Smooth muscle cell (in vitro differentiated cells): ENCODE measurements around the gene GNG12. TPM values are rescaled to one million over a fixed set of nuclear protein-coding genes. Genes with fewer than 3 reads are reported as not detected.

Experiments used
- DNase-seq: peaks from one replicate; lab custom pipeline; 2025; ENCODE audit not compliant: unreplicated experiment; lab: John Stamatoyannopoulos, UW
- H2AFZ ChIP-seq: fragments of 200-600 bp; sonication (generic); 2 replicates; pipeline ENCODE4 v1.6.0; 2016; ENCODE audit warnings: antibody characterized with exemption, low read depth, mild to moderate bottlenecking
- H3F3A ChIP-seq: fragments of 200-600 bp; sonication (generic); 2 replicates; pipeline ENCODE4 v1.6.0; 2017; ENCODE audit warnings: antibody characterized with exemption, low read depth
- H3K27ac ChIP-seq: fragments of 200-600 bp; sonication (generic); 2 replicates; pipeline ENCODE4 v1.5.1; 2016; ENCODE audit warnings: low read depth, mild to moderate bottlenecking
- H3K27me3 ChIP-seq: fragments of 200-600 bp; sonication (generic); 2 replicates; pipeline ENCODE4 v1.6.1; 2016; ENCODE audit warnings: low read depth, mild to moderate bottlenecking
- H3K36me3 ChIP-seq: fragments of 200-600 bp; sonication (generic); 2 replicates; pipeline ENCODE4 v1.5.1; 2016; ENCODE audit warnings: low read depth
- H3K4me1 ChIP-seq: fragments of 200-600 bp; sonication (generic); 2 replicates; pipeline ENCODE4 v1.5.1; 2016; ENCODE audit warnings: low read depth
- H3K4me2 ChIP-seq: fragments of 200-600 bp; sonication (generic); 2 replicates; pipeline ENCODE4 v1.6.0; 2016; ENCODE audit warnings: mild to moderate bottlenecking
- H3K4me3 ChIP-seq: fragments of 200-600 bp; sonication (generic); 2 replicates; pipeline ENCODE4 v1.5.1; 2016; ENCODE audit warnings: mild to moderate bottlenecking
- H3K79me2 ChIP-seq: fragments of 200-600 bp; sonication (generic); 2 replicates; pipeline ENCODE4 v1.6.0; 2016; ENCODE audit warnings: low read depth, mild to moderate bottlenecking
- H3K9ac ChIP-seq: fragments of 200-600 bp; sonication (generic); 2 replicates; pipeline ENCODE4 v1.6.0; 2016; ENCODE audit warnings: low read depth
- H3K9me3 ChIP-seq: fragments of 200-600 bp; sonication (generic); replicated peaks from 2 replicates; pipeline ENCODE4 v1.5.1; 2016; ENCODE audit warnings: low read depth
- H4K20me1 ChIP-seq: fragments of 200-600 bp; sonication (generic); 2 replicates; pipeline ENCODE4 v1.6.0; 2016; ENCODE audit warnings: low read depth
- CTCF ChIP-seq: fragments of 200-600 bp; sonication (generic); IDR thresholded peaks from 2 replicates; pipeline ENCODE4 v1.5.1; 2017; ENCODE audit warnings: borderline replicate concordance, mild to moderate bottlenecking, antibody characterized with exemption; ENCODE audit not compliant: insufficient read depth, poor library complexity, severe bottlenecking
- WGBS: methylation state at CpG from one replicate; pipeline ENCODE4 v1.1.7; 2016; ENCODE audit warnings: low lambda C conversion rate; 5-methylcytosine and 5-hydroxymethylcytosine counted together
- polyA plus RNA-seq: library from polyadenylated mRNA; unstranded; fragments of >200 nt; fragmentation: Nextera tagmentation; extraction: Ambion mirVana; gene quantifications from 2 replicates; pipeline ENCODE4 v1.2.1, GENCODE V29; 2016
- total RNA-seq: library from RNA; depleted of rRNA; stranded (reverse); fragments of >200 nt; gene quantifications from 2 replicates; pipeline ENCODE4 v1.2.3, GENCODE V29; 2014

Gene GNG12
- total and polyA plus RNA-seq, 2 experiments from 2014 or later, result 54.6 to 86.6 TPM

DNA sequence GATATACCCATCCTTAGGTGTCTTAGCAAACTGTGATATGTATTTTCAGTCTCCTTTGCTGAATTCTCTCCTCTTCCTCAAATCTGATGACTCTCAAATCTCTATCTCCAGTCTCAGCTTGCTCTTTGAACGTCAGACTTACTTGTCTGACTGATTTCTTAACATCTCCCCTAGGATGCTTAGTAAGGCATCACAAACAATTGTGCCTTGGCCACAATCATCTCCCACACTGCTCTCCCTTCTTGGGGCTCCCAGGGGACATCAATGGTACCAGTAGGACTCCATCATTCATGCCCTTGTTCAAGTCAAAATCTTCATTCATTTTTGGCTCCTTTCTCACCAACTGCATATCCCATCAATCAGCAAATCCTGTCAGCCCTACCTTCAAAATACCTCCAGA, 42.0 kb downstream of the GNG12 start:
- Histone ChIP-seq H3K4me1 (peaks cover 35% of the 10 kb centered on the region), H3K79me2 (peaks cover 59% of the 10 kb centered on the region), H3K4me3 (no peak overlapping the region), H3K36me3 (no peaks in the 10 kb centered on the region), H3F3A (peaks cover 21% of the 10 kb centered on the region), H4K20me1 (peaks cover 75% of the 10 kb centered on the region), H3K4me2 (peak overlapping the region; percentile 42), H2AFZ (no peak overlapping the region), H3K27me3 (no peaks in the 10 kb centered on the region), H3K9me3 (no peaks in the 10 kb centered on the region), H3K9ac (no peak overlapping the region), H3K27ac (no peak overlapping the region)
- no peak for DNase-seq
- WGBS, result 39% methylated on average over 1 of the region's 1 CpG
- no peak for TF ChIP-seq CTCF

GRCh38 chr1:67790201-67790692, 43.0 kb downstream of the GNG12 start:
- no peak overlapping the region for H3K27ac ChIP-seq
- H4K20me1 ChIP-seq, result peaks cover 76% of the 10 kb centered on the region
- H3K4me3 ChIP-seq, result no peak overlapping the region
- TF ChIP-seq CTCF, result no peak
- no peak for DNase-seq
- H3K9me3 ChIP-seq, result no peaks in the 10 kb centered on the region
- no peaks in the 10 kb centered on the region for H3K36me3 ChIP-seq
- H3K4me2 ChIP-seq, result no peak overlapping the region
- peaks cover 35% of the 10 kb centered on the region for H3K4me1 ChIP-seq
- peaks cover 19% of the 10 kb centered on the region for H3F3A ChIP-seq
- H3K27me3 ChIP-seq, result no peaks in the 10 kb centered on the region
- 88% methylated on average over 7 of the region's 7 CpGs for WGBS
- no peak overlapping the region for H2AFZ ChIP-seq
- H3K9ac ChIP-seq, result no peak overlapping the region
- H3K79me2 ChIP-seq, result peaks cover 61% of the 10 kb centered on the region

GRCh38 chr1:67789551-67789950, 43.7 kb downstream of the GNG12 start:
- Histone ChIP-seq H3K4me1 (peaks cover 35% of the 10 kb centered on the region), H3K27ac (no peak overlapping the region), H3F3A (peaks cover 13% of the 10 kb centered on the region), H3K36me3 (no peaks in the 10 kb centered on the region), H3K9ac (no peak overlapping the region), H3K27me3 (no peaks in the 10 kb centered on the region), H4K20me1 (peaks cover 75% of the 10 kb centered on the region), H2AFZ (no peak overlapping the region), H3K79me2 (peaks cover 63% of the 10 kb centered on the region), H3K4me2 (no peak overlapping the region), H3K4me3 (no peak overlapping the region), H3K9me3 (no peaks in the 10 kb centered on the region)
- WGBS, result 98% methylated on average over 6 of the region's 6 CpGs
- no peak for TF ChIP-seq CTCF
- DNase-seq, result no peak

GRCh38 chr1:67788904-67789303, 44.4 kb downstream of the GNG12 start:
- DNase-seq, result no peak
- H3K9ac ChIP-seq, result no peak overlapping the region
- H3K36me3 ChIP-seq, result no peaks in the 10 kb centered on the region
- no peak overlapping the region for H3K4me3 ChIP-seq
- no peak for TF ChIP-seq CTCF
- no peaks in the 10 kb centered on the region for H3K27me3 ChIP-seq
- peak overlapping the region; percentile 21 for H3K4me2 ChIP-seq
- WGBS, result 81% methylated on average over 7 of the region's 7 CpGs
- peak overlapping the region; percentile 54 for H3K27ac ChIP-seq
- peaks cover 70% of the 10 kb centered on the region for H4K20me1 ChIP-seq
- H3K79me2 ChIP-seq, result peaks cover 63% of the 10 kb centered on the region
- peaks cover 33% of the 10 kb centered on the region for H3K4me1 ChIP-seq
- no peak overlapping the region for H2AFZ ChIP-seq
- no peaks in the 10 kb centered on the region for H3K9me3 ChIP-seq
- peaks cover 6% of the 10 kb centered on the region for H3F3A ChIP-seq
